ENCODE data around the gene BMI1. TPM values are rescaled to one million over a fixed set of nuclear protein-coding genes. Genes with fewer than 3 reads are reported as not detected.

BMI1 gene
- total RNA-seq, 2 donors from 2014 or later: 55.9 to 79.4 TPM

GRCh38 chr10:22372298-22372697, 51.4 kb downstream of the BMI1 start:
- no peaks in the 10 kb centered on the region for H3K36me3 ChIP-seq
- H3K4me3 ChIP-seq: no peak overlapping the region
- H3K27ac ChIP-seq: no peak overlapping the region
- TF ChIP-seq CTCF (IDR thresholded peaks at IDR 0.05): no peak
- ATAC-seq (ENCODE audit: insufficient number of reproducible peaks, low FRiP score, low read depth) (no peak), DNase-seq (ENCODE audit: low spot score) (no peak)
- no peaks in the 10 kb centered on the region for H3K9me3 ChIP-seq
- no peaks in the 10 kb centered on the region for H3K4me1 ChIP-seq (ENCODE audit: control insufficient read depth in 1 of 2, low read depth in 2 of 2)
- no peaks in the 10 kb centered on the region for H3K27me3 ChIP-seq (replicated peaks; ENCODE audit: insufficient read depth)

- no peak for TF ChIP-seq CTCF (IDR thresholded peaks at IDR 0.05)
- no peak overlapping the region for H3K27ac ChIP-seq
- H3K9me3 ChIP-seq: no peaks in the 10 kb centered on the region
- ATAC-seq (ENCODE audit: insufficient number of reproducible peaks, low FRiP score, low read depth) (no peak), DNase-seq (ENCODE audit: low spot score) (no peak)
- no peaks in the 10 kb centered on the region for H3K27me3 ChIP-seq (replicated peaks; ENCODE audit: insufficient read depth)
- no peaks in the 10 kb centered on the region for H3K4me1 ChIP-seq (ENCODE audit: control insufficient read depth in 1 of 2, low read depth in 2 of 2)
- no peaks in the 10 kb centered on the region for H3K36me3 ChIP-seq
- no peak overlapping the region for H3K4me3 ChIP-seq
Measured at GRCh38 chr10:22372917-22373316, 52.0 kb downstream of the BMI1 start.

GRCh38 chr10:22374489-22375126, 53.7 kb downstream of the BMI1 start:
- no peaks in the 10 kb centered on the region for H3K9me3 ChIP-seq
- H3K4me3 ChIP-seq: no peak overlapping the region
- ATAC-seq (ENCODE audit: insufficient number of reproducible peaks, low FRiP score, low read depth) (no peak), DNase-seq (ENCODE audit: low spot score) (no peak)
- H3K36me3 ChIP-seq: no peaks in the 10 kb centered on the region
- H3K27me3 ChIP-seq (replicated peaks; ENCODE audit: insufficient read depth): no peaks in the 10 kb centered on the region
- H3K27ac ChIP-seq: no peak overlapping the region
- no peak for TF ChIP-seq CTCF (IDR thresholded peaks at IDR 0.05)
- H3K4me1 ChIP-seq (ENCODE audit: control insufficient read depth in 1 of 2, low read depth in 2 of 2): no peaks in the 10 kb centered on the region

- Histone ChIP-seq H3K9me3 (no peaks in the 10 kb centered on the region), H3K27ac (no peak overlapping the region), H3K4me3 (no peak overlapping the region), H3K27me3 (replicated peaks; ENCODE audit: insufficient read depth) (no peaks in the 10 kb centered on the region), H3K4me1 (ENCODE audit: control insufficient read depth in 1 of 2, low read depth in 2 of 2) (no peaks in the 10 kb centered on the region), H3K36me3 (no peaks in the 10 kb centered on the region)
- DNase-seq (ENCODE audit: low spot score): no peak
- ATAC-seq (ENCODE audit: insufficient number of reproducible peaks, low FRiP score, low read depth): no peak
- no peak for TF ChIP-seq CTCF (IDR thresholded peaks at IDR 0.05)
Measured at GRCh38 chr10:22379059-22379458, 58.2 kb downstream of the BMI1 start.

Other genes starting within 250 kb of the BMI1 start
- not detected for gene EBLN1, start 103.1 kb upstream of the BMI1 start, total RNA-seq
- 10 to 100 TPM; 12.6 to 90.4 TPM for gene COMMD3, start 4.7 kb upstream of the BMI1 start, total RNA-seq
- gene SPAG6, start 24.4 kb downstream of the BMI1 start, total RNA-seq: not detected

Measured in thoracic aorta (tissue), 2 donors.